PC-9 (cell line): ENCODE results near the gene ADSS1.

Source experiments
- EZH2 ChIP-seq: fragments of 200-600 bp; sonication (generic); IDR thresholded peaks from 2 replicates; pipeline ENCODE4 v1.8.0; 2017; ENCODE audit warnings: antibody characterized with exemption, low read depth
- TF ChIP-seq, protein P1 (sequence below): fragments of 200-600 bp; sonication (generic); conservative IDR thresholded peaks from 2 replicates; pipeline ENCODE4 v1.6.1; 2017; ENCODE audit warnings: mixed run types, antibody characterized with exemption, mild to moderate bottlenecking, moderate library complexity

DNA sequence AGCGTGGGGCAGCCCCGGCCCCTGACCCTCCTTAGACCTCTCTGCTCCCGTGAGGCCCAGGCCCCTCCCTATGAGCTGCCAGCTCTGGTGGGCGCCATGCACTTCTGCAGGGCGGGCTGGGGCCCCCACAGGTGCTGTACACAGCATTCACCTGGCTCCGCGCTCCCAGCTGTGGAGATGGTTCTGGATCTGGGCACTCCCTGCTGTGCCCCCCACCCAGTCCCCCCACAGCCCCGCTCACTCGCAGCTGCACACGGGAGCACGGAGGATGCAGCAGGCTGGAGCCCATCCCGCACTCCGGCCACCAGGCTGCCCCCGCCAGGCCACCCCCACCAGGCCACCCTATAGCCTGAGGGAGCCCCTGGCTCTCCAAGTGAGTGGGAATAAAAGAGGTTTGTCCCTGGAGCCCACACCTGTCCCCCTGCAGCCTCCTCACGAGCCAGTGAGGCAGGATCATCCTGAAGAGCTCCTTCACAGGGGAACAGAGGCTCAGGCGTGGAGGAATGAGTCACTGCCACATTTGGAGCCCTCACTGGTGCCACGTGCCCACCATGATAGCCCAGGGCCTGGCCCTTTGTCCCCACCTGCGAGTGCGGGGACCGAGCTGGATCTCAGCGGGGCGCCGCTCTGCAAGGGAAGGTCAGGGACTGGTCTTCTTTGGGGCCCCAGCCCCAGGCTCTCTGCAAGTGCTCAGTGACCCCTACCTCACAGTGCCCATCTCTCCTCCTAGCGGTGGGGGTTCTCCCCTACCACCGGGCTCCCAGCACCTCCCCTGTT lies 1.9 kb downstream of the ADSS1 start:
- TF ChIP-seq, protein P1, sequence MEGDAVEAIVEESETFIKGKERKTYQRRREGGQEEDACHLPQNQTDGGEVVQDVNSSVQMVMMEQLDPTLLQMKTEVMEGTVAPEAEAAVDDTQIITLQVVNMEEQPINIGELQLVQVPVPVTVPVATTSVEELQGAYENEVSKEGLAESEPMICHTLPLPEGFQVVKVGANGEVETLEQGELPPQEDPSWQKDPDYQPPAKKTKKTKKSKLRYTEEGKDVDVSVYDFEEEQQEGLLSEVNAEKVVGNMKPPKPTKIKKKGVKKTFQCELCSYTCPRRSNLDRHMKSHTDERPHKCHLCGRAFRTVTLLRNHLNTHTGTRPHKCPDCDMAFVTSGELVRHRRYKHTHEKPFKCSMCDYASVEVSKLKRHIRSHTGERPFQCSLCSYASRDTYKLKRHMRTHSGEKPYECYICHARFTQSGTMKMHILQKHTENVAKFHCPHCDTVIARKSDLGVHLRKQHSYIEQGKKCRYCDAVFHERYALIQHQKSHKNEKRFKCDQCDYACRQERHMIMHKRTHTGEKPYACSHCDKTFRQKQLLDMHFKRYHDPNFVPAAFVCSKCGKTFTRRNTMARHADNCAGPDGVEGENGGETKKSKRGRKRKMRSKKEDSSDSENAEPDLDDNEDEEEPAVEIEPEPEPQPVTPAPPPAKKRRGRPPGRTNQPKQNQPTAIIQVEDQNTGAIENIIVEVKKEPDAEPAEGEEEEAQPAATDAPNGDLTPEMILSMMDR, result no peak
- no peak for TF ChIP-seq EZH2
